Stimulated activated CD8-positive, alpha-beta memory T cell treated with anti-CD3 and anti-CD28 coated beads, Interleukin-2, amount 100 ng/mL, for 48 hours (primary cell): ENCODE measurements around the gene CCNI2.
"Not testable (repeated sequence)": the region's sequence is repeated elsewhere in the genome, so short reads cannot be mapped to it uniquely, and the experiment has no call there.

Source experiments
- DNase-seq, 2 donors: peaks; one replicate each; pipeline ENCODE4 v3.0.0-alpha.2; 2020; ENCODE audit warnings: low read depth in 2 of 2

Gene CCNI2

GRCh38 chr5:132781029-132781428 is 33.8 kb downstream of the CCNI2 start:
- no peak for DNase-seq

DNA sequence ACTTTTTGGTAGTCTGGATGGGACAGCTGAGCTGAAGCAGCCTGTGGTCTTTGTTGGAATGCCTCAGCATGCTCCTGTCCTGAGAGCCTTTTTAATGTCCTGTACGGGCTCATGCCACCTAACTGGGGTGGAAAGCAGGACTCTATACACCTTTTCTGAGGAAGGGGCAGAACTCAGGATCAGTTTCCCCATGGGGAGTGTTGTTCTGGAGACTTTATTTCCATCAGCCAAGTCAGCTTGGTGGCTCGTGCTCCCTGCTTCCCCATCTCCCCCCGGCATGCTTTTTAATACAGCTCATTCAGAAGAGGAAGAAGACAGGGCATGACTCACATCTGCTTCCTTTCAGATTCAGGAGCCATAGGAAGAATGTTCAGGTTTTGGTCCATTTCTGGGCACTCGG is 34.9 kb downstream of the CCNI2 start:
- no peak for DNase-seq

DNA sequence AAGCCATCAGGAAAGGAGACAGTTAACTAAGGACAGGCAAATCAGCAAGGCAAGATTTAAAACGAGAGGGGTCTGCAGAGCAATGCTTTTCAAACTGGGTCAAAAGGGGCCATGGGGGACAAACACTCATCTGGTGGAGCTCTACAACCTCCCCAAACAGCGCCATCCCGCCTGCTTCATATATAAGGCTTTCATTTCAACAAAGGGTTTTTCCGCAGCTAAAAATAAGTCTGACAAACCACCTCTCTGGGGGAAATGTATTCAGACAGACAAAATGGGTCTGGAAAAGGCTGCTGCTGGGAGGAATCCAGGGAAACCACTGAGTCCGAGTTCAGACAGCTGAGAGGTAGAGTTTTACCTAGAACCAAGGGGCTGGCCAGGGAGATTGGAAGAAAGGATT is 38.1 kb downstream of the CCNI2 start:
- DNase-seq = no peak

DNA sequence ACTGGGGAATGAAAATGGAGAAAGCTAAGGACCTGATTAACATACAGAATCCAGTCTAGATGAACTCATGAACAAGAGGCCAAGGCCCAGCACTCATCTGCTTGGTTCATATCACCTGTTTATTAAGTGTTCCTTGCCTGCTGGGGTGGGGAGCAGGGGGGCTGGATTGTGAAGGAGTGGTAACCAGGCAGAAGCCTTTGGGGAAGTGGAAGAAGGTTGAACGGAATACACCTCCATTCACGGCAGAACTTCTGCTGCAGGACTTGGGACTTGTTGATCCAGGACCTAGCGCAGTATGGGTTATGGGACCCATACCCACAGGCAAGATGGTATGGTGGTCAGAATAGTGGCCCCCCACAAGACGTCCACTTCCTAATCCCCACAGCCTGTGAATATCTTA is 38.6 kb downstream of the CCNI2 start:
- no peak for DNase-seq

GRCh38 chr5:132787076-132787475 is 39.9 kb downstream of the CCNI2 start:
- DNase-seq = no peak

GRCh38 chr5:132788508-132788907 is 41.3 kb downstream of the CCNI2 start:
- DNase-seq = no peak

- DNase-seq = no peak
Measured at GRCh38 chr5:132788990-132789886, 42.0 kb downstream of the CCNI2 start.

- DNase-seq = no peak
Measured at GRCh38 chr5:132790201-132790865, 43.1 kb downstream of the CCNI2 start.

DNA sequence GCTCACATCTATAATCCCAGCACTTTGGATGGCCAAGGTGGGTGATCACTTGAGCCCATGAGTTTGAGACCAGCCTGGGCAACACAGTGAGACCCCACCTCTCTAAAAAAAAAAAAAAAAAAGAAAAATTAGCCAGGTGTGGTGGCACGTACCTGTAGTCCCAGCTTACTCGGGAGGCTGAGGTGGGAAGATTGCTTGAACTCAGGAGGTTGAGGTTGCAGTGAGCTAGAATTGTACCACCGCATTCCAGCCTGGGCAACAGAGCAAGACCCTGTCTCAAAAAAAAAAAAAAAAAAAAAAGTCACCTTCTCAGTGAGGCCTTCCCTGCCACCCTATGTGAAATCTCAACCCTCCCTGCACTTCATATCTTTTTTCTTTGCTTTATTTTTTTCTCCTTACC is 43.8 kb downstream of the CCNI2 start:
- no peak for DNase-seq

DNA sequence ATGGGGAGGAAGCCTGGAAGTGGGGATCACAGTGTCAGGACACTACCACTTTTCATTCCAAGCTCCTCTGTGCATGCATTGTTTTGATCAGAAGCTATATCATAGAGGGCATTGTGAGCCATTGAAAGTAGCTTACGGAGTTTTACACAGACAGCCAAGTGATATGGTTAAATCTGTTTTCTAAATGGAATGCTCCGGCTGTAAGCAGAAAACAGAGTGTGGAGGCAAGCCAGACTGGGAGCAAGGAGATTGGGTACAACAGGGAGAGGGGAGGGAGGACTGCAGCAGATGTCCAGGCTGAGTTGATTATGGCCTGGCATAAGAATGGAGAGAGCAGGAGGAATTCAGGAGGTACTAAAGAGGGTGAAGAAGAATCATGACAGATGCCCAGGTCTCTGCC is 50.4 kb downstream of the CCNI2 start:
- no peak for DNase-seq

DNA sequence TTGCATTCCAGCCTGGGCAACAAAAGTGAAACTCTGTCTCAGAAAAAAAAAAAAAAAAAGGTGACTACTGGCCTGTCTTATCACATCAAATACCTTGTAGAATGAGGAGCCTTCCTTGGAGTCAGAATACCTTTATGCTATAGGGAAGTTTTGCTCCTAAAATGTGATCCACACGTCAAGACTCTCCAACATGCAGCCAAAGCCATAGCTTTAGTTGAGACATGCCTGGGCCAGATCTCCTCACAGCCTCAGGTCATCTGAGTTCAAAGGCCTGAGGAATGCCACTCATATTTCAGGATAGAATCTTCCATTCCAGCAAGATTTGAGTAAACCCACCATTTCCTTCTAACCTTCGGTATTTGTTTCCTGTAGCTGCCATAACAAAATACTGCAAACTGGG is 52.2 kb downstream of the CCNI2 start:
- DNase-seq = no peak

DNA sequence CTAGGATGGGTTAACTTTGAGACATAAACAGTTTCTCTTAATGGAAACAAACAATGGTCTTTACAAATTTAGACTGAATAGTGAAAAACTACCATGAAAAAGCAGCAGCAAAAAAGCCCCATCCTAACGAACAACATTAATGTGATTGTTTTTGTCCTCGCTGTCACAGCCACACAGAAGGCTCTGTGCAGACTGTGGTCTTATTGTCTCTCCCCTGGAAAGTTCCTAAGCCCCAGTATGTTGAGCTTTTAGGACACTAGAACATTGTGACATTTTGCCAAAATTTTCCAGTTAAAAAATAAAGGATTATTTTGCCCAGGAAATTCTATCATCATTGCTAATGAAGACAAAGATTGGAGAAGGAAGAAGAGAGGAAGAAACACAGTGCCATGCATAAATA is 53.3 kb downstream of the CCNI2 start:
- DNase-seq = no peak

DNA sequence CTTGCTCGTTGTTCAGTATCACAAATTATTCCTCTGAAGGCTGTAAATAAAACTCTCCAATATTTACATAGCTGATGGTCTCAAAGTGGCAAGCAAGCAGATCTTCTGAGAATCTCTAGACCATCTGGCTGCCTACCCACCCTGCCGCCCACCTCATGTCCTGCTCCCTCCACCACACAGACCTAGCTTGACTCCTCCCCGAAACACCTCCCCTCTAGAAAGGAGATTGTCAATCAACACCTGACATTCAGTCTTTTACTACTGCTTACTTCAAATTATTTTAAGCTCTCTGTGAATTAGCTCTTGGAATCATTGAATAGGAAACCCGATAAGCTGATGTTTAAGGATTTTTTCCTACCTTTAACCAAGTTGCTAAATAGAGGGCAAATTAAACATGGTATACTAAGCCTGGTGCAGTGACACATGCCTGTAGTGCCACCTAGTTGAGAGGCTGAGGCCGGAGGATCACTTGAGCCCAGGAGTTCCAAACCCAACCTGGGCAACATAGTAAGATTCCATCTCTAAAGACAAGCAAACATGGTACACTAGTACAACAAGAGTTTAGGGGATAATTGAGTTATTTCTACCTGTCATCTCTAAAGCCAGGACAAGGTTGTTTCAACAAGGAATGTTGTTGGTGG is 54.9 kb downstream of the CCNI2 start:
- no peak for DNase-seq

- not testable (repeated sequence) for DNase-seq
Measured at GRCh38 chr5:132802685-132803066, 55.5 kb downstream of the CCNI2 start.
